ENCODE data around the gene EVI2A.

DNA sequence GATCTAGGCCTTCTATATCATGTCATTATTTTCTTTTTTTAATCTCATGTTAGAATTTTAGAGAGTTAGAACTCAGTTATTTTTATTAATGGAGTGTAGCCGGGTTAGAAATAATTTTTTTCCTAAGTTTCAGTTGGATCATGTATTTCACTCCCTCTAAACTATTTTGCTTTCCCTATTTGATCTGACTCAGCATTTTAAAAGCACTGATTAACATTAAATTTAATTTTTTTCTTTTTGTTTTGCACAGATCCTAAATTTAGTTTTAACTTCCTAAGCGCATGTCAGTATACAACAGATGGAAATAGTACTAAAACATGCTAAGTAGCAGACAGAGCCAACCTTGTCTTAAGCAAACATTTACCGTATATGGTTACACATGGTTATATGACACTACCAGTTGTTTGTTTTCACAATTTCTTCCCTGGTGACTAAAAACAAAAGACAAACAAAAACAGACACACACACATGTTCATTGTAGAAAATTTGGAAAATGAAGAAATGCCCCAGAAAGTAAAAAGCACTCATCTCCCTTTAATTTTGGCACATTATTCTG is 36.5 kb upstream of the EVI2A start:
- TF ChIP-seq POLR2A (IDR thresholded peaks at IDR 0.05; ENCODE audit: low read length) (no peak), GATA1 (IDR thresholded peaks at IDR 0.05; ENCODE audit: low read depth, low read length) (no peak)

All from erythroblast (primary cell).